ENCODE data around the gene CSE1L.
"Not testable (repeated sequence)": the region's sequence is repeated elsewhere in the genome, so short reads cannot be mapped to it uniquely, and the experiment has no call there.

Gene CSE1L

DNA sequence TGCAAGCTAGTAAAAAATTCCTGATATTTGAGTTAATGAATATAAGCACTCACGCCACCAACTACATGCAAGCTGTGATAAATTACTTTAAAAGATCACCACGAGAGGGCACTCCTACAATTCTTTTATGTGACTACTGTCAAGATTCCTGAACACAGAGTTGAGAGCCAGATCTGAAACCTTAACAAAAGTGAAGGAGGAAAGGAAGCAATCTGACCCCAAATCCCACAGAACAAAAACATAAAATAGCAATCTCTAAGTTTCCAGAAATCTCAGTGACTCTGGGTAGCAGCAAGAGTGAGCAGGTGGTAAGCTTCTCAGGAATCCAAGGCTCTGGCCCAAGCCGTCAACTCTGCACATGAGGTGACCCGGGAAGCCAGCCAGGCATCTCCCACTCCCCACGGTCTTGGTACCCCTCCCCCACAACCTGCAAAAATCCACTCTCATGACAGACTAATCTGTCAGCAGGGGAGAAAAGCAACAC, 86.9 kb downstream of the CSE1L start:
- peak; percentile 59 for DNase-seq

DNA sequence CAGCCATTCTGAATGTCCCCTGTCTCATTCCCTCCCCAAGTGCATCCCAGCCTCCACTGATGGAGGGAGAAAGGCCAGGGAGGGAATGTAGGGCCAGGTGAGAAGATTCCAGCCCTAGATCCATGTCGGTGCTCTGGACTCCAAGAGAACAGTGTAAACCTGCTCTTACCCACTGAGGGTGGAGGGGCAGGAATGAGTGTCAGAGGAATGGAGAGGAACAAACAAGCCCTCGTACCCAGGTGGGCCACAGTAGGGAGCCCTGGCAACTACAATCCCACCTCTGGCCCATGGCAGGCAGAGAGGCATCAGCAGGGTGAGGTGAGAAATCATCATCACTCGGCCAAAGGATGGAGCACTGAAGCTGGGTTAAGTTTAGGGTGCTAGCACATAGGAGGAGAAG, 87.5 kb downstream of the CSE1L start:
- DNase-seq = no peak

DNA sequence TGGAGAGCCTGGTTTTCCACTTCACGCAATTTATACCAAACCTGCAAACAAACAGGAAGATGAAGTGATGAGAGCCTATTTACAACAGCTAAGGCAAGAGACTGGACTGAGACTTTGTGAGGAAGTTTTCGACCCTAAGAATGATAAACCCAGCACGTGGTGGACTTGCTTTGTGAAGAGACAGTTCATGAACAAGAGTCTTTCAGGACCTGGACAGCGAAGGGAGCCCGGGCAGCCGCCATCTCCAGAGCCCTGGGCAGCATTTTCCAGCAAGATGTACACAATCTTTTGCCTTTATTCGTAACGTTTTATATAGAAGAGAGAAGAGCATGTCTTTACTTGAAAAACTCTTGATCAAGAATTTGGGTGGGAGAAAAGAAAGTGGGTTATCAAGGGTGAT, 88.7 kb downstream of the CSE1L start:
- DNase-seq = not testable (repeated sequence)

DNA sequence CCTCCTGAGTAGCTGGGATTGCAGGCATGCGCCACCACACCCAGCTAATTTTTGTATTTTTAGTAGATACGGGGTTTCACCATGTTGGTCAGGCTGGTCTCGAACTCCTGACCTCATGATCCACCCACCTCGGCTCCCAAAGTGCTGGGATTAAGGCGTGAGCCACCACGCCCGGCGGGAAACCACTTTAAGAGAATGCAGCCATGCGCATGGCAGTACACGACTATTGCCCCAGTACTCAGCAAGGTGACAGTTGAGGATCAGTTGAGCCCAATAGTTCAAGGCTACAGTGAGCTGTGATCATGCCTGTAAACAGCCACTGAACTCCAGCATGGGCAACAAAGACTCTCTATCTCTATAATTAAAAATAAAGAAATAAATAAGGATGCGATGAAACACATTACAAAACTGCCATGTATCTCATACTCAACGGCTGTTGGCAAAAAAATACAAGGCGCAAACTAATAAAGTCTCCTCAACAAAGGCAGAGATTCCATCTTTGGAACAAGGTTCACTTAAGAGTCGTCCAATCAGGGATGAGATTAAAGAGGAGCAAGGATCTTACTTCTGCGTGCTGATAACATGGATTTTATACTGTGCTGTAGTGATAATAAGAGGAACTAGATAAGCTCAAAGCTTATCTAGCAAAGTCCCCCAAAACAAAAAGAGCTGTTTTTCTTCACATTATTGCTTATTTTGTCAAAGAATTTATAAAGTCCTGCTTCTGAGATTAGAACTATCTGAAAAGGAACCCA, 90.9 kb downstream of the CSE1L start:
- DNase-seq = no peak

DNA sequence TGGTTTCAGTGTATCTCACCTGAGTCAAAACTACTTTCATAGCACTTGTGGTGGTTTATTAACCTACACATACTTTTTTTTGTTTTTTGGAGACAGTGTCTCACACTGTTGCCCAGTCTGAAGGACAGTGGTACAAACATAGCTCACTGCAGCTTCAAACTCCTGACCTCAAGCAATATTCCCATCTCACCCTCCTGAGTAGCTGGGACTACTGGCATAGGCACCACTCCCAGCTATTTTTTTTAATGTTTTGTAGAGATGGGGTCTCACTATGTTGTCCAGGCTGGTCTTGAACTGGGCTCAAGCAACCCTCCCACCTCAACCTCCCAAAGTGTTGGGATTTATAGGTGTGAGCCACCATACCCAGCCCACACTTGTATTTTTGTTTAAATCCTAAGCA, 92.3 kb downstream of the CSE1L start:
- no peak for DNase-seq

DNA sequence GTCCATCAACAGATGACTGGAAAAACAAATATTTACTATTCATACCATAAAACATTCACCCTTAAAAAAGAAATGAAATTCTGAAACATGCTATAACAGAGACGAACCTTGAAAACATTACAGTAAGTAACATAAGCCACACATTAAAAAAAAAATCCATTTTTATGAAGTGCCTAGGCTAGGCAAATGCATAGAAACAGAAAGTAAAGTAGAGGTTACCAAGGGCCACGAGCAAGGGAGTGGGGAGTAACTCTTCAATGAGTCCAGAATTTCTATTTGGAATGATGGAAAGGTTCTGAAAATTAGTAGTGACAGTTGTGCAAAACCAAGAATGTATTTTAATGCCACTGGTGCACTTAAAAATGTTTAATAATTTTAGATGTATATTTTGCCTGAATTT, 94.3 kb downstream of the CSE1L start:
- DNase-seq = no peak

DNA sequence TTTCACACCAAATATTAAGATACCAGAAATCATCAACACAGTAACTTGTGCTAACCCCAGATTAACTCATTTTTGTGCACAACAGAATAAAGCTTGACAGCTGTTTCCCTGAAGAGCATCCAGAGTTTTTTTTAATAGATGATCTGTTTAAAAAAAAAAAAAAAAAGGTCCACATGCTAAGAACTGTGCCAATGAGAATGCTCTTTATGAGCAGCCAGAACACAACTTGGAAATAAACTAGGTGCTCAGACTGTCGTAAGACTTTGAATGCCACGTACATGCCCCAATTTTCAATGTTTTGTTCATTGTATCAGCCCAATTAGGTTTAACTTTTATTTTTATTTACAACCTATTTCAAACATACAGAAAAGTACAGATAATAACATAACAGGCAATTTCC, 94.7 kb downstream of the CSE1L start:
- no peak for DNase-seq
